Trophoblast cell (in vitro differentiated cells and primary cell): Measurements from ENCODE around the gene DNAJB6.

ENCODE experiments used
- DNase-seq, 2 donors: peaks; one replicate each; pipeline ENCODE4 v3.0.0-alpha.2; 2016
- H2AFZ ChIP-seq: 2 replicates; pipeline ENCODE4 v1.6.1; 2013; ENCODE audit warnings: low read length, moderate library complexity, mild to moderate bottlenecking; ENCODE audit not compliant: insufficient read depth, poor library complexity
- H2AK5ac ChIP-seq: 2 replicates; pipeline ENCODE4 v1.6.1; 2013; ENCODE audit warnings: mild to moderate bottlenecking, low read length
- H2BK120ac ChIP-seq: 2 replicates; pipeline ENCODE4 v1.6.1; 2013; ENCODE audit warnings: low read length, mild to moderate bottlenecking, moderate library complexity; ENCODE audit not compliant: insufficient read depth, poor library complexity
- H2BK12ac ChIP-seq: 2 replicates; pipeline ENCODE4 v1.6.1; 2013; ENCODE audit warnings: mild to moderate bottlenecking, low read length, moderate library complexity
- H2BK5ac ChIP-seq: 2 replicates; pipeline ENCODE4 v1.6.1; 2013; ENCODE audit warnings: low read length, low read depth, moderate library complexity, mild to moderate bottlenecking; ENCODE audit not compliant: poor library complexity
- H3K14ac ChIP-seq: 2 replicates; pipeline ENCODE4 v1.6.1; 2013; ENCODE audit warnings: mild to moderate bottlenecking, low read length
- H3K18ac ChIP-seq: 2 replicates; pipeline ENCODE4 v1.6.1; 2013; ENCODE audit warnings: mild to moderate bottlenecking, low read length
- H3K23ac ChIP-seq: 2 replicates; pipeline ENCODE4 v1.6.1; 2013; ENCODE audit warnings: low read length
- H3K27ac ChIP-seq: 2 replicates; pipeline ENCODE4 v1.5.1; 2013; ENCODE audit warnings: low read depth, mild to moderate bottlenecking, inconsistent platforms, low read length, moderate library complexity
- H3K27me3 ChIP-seq: 2 replicates; pipeline ENCODE4 v1.6.1; 2013; ENCODE audit warnings: inconsistent platforms, mild to moderate bottlenecking, low read length, moderate library complexity; ENCODE audit not compliant: insufficient read depth
- H3K36me3 ChIP-seq, 2 experiments: 1 replicate in 1 of 2; 2 replicates in 1 of 2; pipeline ENCODE4 v1.6.1; 2013; ENCODE audit warnings: low read length in 2 of 2, mild to moderate bottlenecking in 2 of 2, moderate library complexity in 1 of 2; ENCODE audit not compliant: insufficient read depth in 2 of 2, control insufficient read depth in 1 of 2
- H3K4ac ChIP-seq: 2 replicates; pipeline ENCODE4 v1.6.1; 2013; ENCODE audit warnings: low read depth, mild to moderate bottlenecking, low read length, moderate library complexity
- H3K4me1 ChIP-seq, 2 experiments: 1 replicate in 1 of 2; 2 replicates in 1 of 2; pipeline ENCODE4 v1.6.1; 2013; ENCODE audit warnings: low read length in 2 of 2, mild to moderate bottlenecking in 2 of 2, moderate library complexity in 1 of 2; ENCODE audit not compliant: insufficient read depth in 2 of 2, control insufficient read depth in 1 of 2
- H3K4me2 ChIP-seq: 2 replicates; pipeline ENCODE4 v1.6.1; 2013; ENCODE audit warnings: inconsistent platforms, mild to moderate bottlenecking, low read length, moderate library complexity
- H3K4me3 ChIP-seq: 2 replicates; pipeline ENCODE4 v1.5.1; 2013; ENCODE audit warnings: mild to moderate bottlenecking, low read depth, low read length, inconsistent platforms
- H3K79me1 ChIP-seq: one replicate; pipeline ENCODE4 v1.6.1; 2013; ENCODE audit warnings: low read length
- H3K79me2 ChIP-seq: 2 replicates; pipeline ENCODE4 v1.6.1; 2013; ENCODE audit warnings: low read length, mild to moderate bottlenecking; ENCODE audit not compliant: control insufficient read depth, insufficient read depth, poor library complexity
- H3K9ac ChIP-seq: 2 replicates; pipeline ENCODE4 v1.6.1; 2013; ENCODE audit warnings: mild to moderate bottlenecking, low read length
- H3K9me3 ChIP-seq: 2 replicates; pipeline ENCODE4 v1.6.1; 2013; ENCODE audit warnings: low read depth, mild to moderate bottlenecking, control low read depth, inconsistent platforms, low read length; ENCODE audit not compliant: insufficient read depth
- H4K12ac ChIP-seq: 2 replicates; pipeline ENCODE4 v1.6.1; 2013; ENCODE audit warnings: low read depth, mild to moderate bottlenecking, low read length, moderate library complexity
- H4K8ac ChIP-seq: 2 replicates; pipeline ENCODE4 v1.6.1; 2013; ENCODE audit warnings: low read depth, mild to moderate bottlenecking, low read length, moderate library complexity
- H4K91ac ChIP-seq: one replicate; pipeline ENCODE4 v1.6.1; 2013; ENCODE audit warnings: low read depth, mild to moderate bottlenecking, low read length, moderate library complexity
- WGBS: extraction: QIAGEN DNeasy Blood & Tissue Kit; methylation state at CpG from one replicate; pipeline ENCODE4 v1.1.7; 2013; ENCODE audit warnings: missing lambda C conversion rate; ENCODE audit not compliant: insufficient read length, insufficient coverage; ENCODE audit errors: extremely low coverage; 5-methylcytosine and 5-hydroxymethylcytosine counted together

The DNAJB6 gene

GRCh38 chr7:157299317-157299612 lies 37.5 kb upstream of the DNAJB6 start:
- Histone ChIP-seq H3K27me3 (no peaks in the 10 kb centered on the region), H3K27ac (no peak overlapping the region), H2BK120ac (no peak overlapping the region), H2BK12ac (no peak overlapping the region), H2AFZ (no peak overlapping the region), H3K9ac (no peak overlapping the region), H2AK5ac (no peak overlapping the region), H3K9me3 (peaks cover 10% of the 10 kb centered on the region), H3K4me2 (no peak overlapping the region), H3K4me1 (no peaks in the 10 kb centered on the region), H3K4ac (no peak overlapping the region), H4K8ac (no peak overlapping the region), H3K4me3 (peak overlapping the region; percentile 60), H2BK5ac (no peak overlapping the region), H3K23ac (peak overlapping the region; percentile 18), H4K12ac (no peak overlapping the region), H4K91ac (no peak overlapping the region), H3K36me3 (no peaks in the 10 kb centered on the region), H3K18ac (no peak overlapping the region), H3K79me1 (no peaks in the 10 kb centered on the region), H3K14ac (no peak overlapping the region), H3K79me2 (no peaks in the 10 kb centered on the region)
- WGBS: no CpG with 5 or more reads among the region's 3 CpGs
- no peak for DNase-seq

GRCh38 chr7:157299613-157300368 lies 37.0 kb upstream of the DNAJB6 start:
- no peak overlapping the region for H4K12ac ChIP-seq
- no peak overlapping the region for H2BK5ac ChIP-seq
- peak overlapping the region; percentile 35 for H3K4me3 ChIP-seq
- H3K79me1 ChIP-seq: no peaks in the 10 kb centered on the region
- no peak overlapping the region for H4K8ac ChIP-seq
- H2AK5ac ChIP-seq: no peak overlapping the region
- DNase-seq: no peak
- no peaks in the 10 kb centered on the region for H3K36me3 ChIP-seq
- no peak overlapping the region for H3K18ac ChIP-seq
- no peak overlapping the region for H3K4ac ChIP-seq
- 100% methylated on average over 3 of the region's 37 CpGs for WGBS
- H3K4me2 ChIP-seq: no peak overlapping the region
- no peak overlapping the region for H2BK120ac ChIP-seq
- peaks cover 10% of the 10 kb centered on the region for H3K9me3 ChIP-seq
- H2AFZ ChIP-seq: no peak overlapping the region
- H2BK12ac ChIP-seq: no peak overlapping the region
- H3K27ac ChIP-seq: no peak overlapping the region
- H3K4me1 ChIP-seq: no peaks in the 10 kb centered on the region
- H3K9ac ChIP-seq: no peak overlapping the region
- no peak overlapping the region for H4K91ac ChIP-seq
- H3K23ac ChIP-seq: no peak overlapping the region
- no peaks in the 10 kb centered on the region for H3K79me2 ChIP-seq
- H3K27me3 ChIP-seq: no peaks in the 10 kb centered on the region
- H3K14ac ChIP-seq: no peak overlapping the region

GRCh38 chr7:157300369-157300825 lies 36.4 kb upstream of the DNAJB6 start:
- no peak overlapping the region for H4K12ac ChIP-seq
- no peaks in the 10 kb centered on the region for H3K79me2 ChIP-seq
- no peak overlapping the region for H3K18ac ChIP-seq
- no peak overlapping the region for H3K9ac ChIP-seq
- H3K4ac ChIP-seq: no peak overlapping the region
- H4K91ac ChIP-seq: no peak overlapping the region
- H3K27me3 ChIP-seq: no peaks in the 10 kb centered on the region
- H3K23ac ChIP-seq: no peak overlapping the region
- no peaks in the 10 kb centered on the region for H3K79me1 ChIP-seq
- no peak overlapping the region for H2BK5ac ChIP-seq
- DNase-seq: no peak
- no peak overlapping the region for H2BK12ac ChIP-seq
- H3K4me2 ChIP-seq: no peak overlapping the region
- H3K36me3 ChIP-seq: no peaks in the 10 kb centered on the region
- H3K4me1 ChIP-seq: no peaks in the 10 kb centered on the region
- no peak overlapping the region for H2BK120ac ChIP-seq
- no CpG with 5 or more reads among the region's 29 CpGs for WGBS
- H4K8ac ChIP-seq: no peak overlapping the region
- H3K9me3 ChIP-seq: peaks cover 10% of the 10 kb centered on the region
- no peak overlapping the region for H3K4me3 ChIP-seq
- no peak overlapping the region for H3K14ac ChIP-seq
- no peak overlapping the region for H3K27ac ChIP-seq
- no peak overlapping the region for H2AFZ ChIP-seq
- no peak overlapping the region for H2AK5ac ChIP-seq

DNA sequence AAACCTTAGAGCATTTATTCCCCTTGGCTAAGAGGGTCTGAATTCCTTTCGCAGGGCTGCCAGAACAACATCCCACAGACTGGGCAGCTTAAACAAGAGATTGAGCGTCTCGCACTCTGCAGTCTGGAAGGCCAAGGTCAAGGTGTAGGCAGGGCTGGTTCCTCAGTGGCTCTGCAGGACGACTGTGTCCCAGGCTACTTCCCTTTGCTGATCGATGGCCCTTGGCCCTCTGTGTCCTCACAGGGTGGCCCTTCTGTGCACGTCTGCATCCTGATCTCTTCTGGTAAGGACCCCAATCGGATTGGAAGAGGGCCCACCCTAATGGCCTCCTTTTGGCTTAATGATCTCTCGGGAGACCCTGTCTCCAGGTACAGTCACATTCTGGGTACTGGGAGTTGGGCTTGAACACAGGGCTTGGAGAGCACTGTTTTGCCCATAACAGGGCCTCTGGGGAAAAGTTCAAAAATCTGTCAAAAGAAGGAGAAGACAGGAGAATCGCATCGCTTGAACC lies 35.1 kb upstream of the DNAJB6 start:
- no peak overlapping the region for H4K91ac ChIP-seq
- no peak for DNase-seq
- no peak overlapping the region for H3K18ac ChIP-seq
- H2AFZ ChIP-seq: no peak overlapping the region
- no CpG with 5 or more reads among the region's 10 CpGs for WGBS
- no peak overlapping the region for H4K12ac ChIP-seq
- peaks cover 10% of the 10 kb centered on the region for H3K9me3 ChIP-seq
- H2BK120ac ChIP-seq: no peak overlapping the region
- no peak overlapping the region for H3K4me3 ChIP-seq
- H3K4ac ChIP-seq: no peak overlapping the region
- H3K79me1 ChIP-seq: no peaks in the 10 kb centered on the region
- H2AK5ac ChIP-seq: no peak overlapping the region
- H3K27ac ChIP-seq: no peak overlapping the region
- H3K14ac ChIP-seq: no peak overlapping the region
- H3K4me2 ChIP-seq: no peak overlapping the region
- H2BK12ac ChIP-seq: no peak overlapping the region
- H3K9ac ChIP-seq: no peak overlapping the region
- no peak overlapping the region for H3K23ac ChIP-seq
- H3K79me2 ChIP-seq: no peaks in the 10 kb centered on the region
- H3K36me3 ChIP-seq: no peaks in the 10 kb centered on the region
- no peak overlapping the region for H4K8ac ChIP-seq
- H3K4me1 ChIP-seq: no peaks in the 10 kb centered on the region
- no peaks in the 10 kb centered on the region for H3K27me3 ChIP-seq
- H2BK5ac ChIP-seq: no peak overlapping the region
